ENCODE results near the gene SEMA6A.

- TF ChIP-seq, protein P1, sequence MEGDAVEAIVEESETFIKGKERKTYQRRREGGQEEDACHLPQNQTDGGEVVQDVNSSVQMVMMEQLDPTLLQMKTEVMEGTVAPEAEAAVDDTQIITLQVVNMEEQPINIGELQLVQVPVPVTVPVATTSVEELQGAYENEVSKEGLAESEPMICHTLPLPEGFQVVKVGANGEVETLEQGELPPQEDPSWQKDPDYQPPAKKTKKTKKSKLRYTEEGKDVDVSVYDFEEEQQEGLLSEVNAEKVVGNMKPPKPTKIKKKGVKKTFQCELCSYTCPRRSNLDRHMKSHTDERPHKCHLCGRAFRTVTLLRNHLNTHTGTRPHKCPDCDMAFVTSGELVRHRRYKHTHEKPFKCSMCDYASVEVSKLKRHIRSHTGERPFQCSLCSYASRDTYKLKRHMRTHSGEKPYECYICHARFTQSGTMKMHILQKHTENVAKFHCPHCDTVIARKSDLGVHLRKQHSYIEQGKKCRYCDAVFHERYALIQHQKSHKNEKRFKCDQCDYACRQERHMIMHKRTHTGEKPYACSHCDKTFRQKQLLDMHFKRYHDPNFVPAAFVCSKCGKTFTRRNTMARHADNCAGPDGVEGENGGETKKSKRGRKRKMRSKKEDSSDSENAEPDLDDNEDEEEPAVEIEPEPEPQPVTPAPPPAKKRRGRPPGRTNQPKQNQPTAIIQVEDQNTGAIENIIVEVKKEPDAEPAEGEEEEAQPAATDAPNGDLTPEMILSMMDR (conservative IDR thresholded peaks at IDR 0.05; ENCODE audit: low read depth, low read length) = no peak
- TF ChIP-seq EZH2 (IDR thresholded peaks at IDR 0.05; ENCODE audit: low read length, unreplicated experiment) = no peak
Measured at GRCh38 chr5:116529615-116530014, 45.0 kb downstream of the SEMA6A start.

All from PC-3 (cell line).